HepG2 (cell line): ENCODE results near the gene JMJD1C. TPM values are rescaled to one million over a fixed set of nuclear protein-coding genes. Genes with fewer than 3 reads are reported as not detected.

Source experiments
- BCL6 ChIP-seq: IDR thresholded peaks from 2 replicates; pipeline ENCODE4 v1.6.1; 2016; ENCODE audit warnings: missing genetic modification reagents, missing compliant biosample characterization
- FOXP1 ChIP-seq, 2 experiments: fragments of 450-650 bp in 1 of 2; IDR thresholded peaks; 2 replicates each; pipeline ENCODE4 v1.6.1; 2017 to 2018; ENCODE audit warnings: antibody characterized with exemption in 1 of 2
- HHEX ChIP-seq: IDR thresholded peaks from 2 replicates; pipeline ENCODE4 v1.6.1; 2016; ENCODE audit warnings: control low read depth
- HNF4A ChIP-seq: sonication (generic); formaldehyde crosslinking; IDR thresholded peaks from 2 replicates; pipeline ENCODE4 v1.4.0; 2020; ENCODE audit warnings: missing genetic modification reagents
- HNRNPH1 ChIP-seq: fragments of 200-400 bp; formaldehyde crosslinking; optimal IDR thresholded peaks from 2 replicates; pipeline ENCODE3; 2017; ENCODE audit warnings: mild to moderate bottlenecking, low read depth, low read length
- PITX1 ChIP-seq: sonication (generic); formaldehyde crosslinking; IDR thresholded peaks from 2 replicates; pipeline ENCODE4 v1.5.1; 2020; ENCODE audit warnings: mild to moderate bottlenecking, missing genetic modification reagents
- SIX4 ChIP-seq: sonication (generic); formaldehyde crosslinking; IDR thresholded peaks from 2 replicates; pipeline ENCODE4 v1.4.0; 2020; ENCODE audit warnings: missing genetic modification reagents
- SP5 ChIP-seq: IDR thresholded peaks from 2 replicates; pipeline ENCODE4 v1.6.1; 2016; ENCODE audit warnings: low read depth, borderline replicate concordance
- ZEB1 ChIP-seq: IDR thresholded peaks from 2 replicates; pipeline ENCODE4 v1.6.1; 2012; ENCODE audit warnings: mild to moderate bottlenecking, low read depth, inconsistent platforms; ENCODE audit not compliant: insufficient replicate concordance
- ZFYVE20 ChIP-seq: sonication (generic); formaldehyde crosslinking; IDR thresholded peaks from 2 replicates; pipeline ENCODE4 v1.8.0; 2023; ENCODE audit warnings: low read depth, mild to moderate bottlenecking, moderate library complexity, missing genetic modification reagents, borderline replicate concordance
- ZIK1 ChIP-seq: sonication (generic); formaldehyde crosslinking; IDR thresholded peaks from 2 replicates; pipeline ENCODE4 v1.5.0; 2020; ENCODE audit warnings: mild to moderate bottlenecking, low read depth, missing genetic modification reagents, borderline replicate concordance
- ZNF20 ChIP-seq: sonication (generic); formaldehyde crosslinking; IDR thresholded peaks from 2 replicates; pipeline ENCODE4 v1.4.0; 2020; ENCODE audit warnings: mild to moderate bottlenecking, moderate library complexity, missing genetic modification reagents
- ZNF343 ChIP-seq: sonication (generic); formaldehyde crosslinking; IDR thresholded peaks from 2 replicates; pipeline ENCODE4 v1.4.0; 2020; ENCODE audit warnings: mild to moderate bottlenecking, missing genetic modification reagents
- ZNF563 ChIP-seq: sonication (generic); formaldehyde crosslinking; IDR thresholded peaks from 2 replicates; pipeline ENCODE4 v1.8.0; 2022; ENCODE audit warnings: mild to moderate bottlenecking, moderate library complexity, missing genetic modification reagents
- polyA plus RNA-seq, 8 experiments: library from polyadenylated mRNA; depleted of rRNA in 3 of 8; stranded (reverse) in 7 of 8; unstranded in 1 of 8; fragments of >200 nt; fragmentation: Illumina TruSeq in 4 of 8; extraction: Trizol in 4 of 8; gene quantifications; 2 replicates each; pipeline versions ENCODE4 v1.2.1 to v1.2.3, GENCODE V29; 2011 to 2016; ENCODE audit warnings: low read depth in 4 of 8, missing spikeins in 1 of 8, mixed read lengths in 1 of 8; ENCODE audit not compliant: insufficient read depth in 1 of 8
- total RNA-seq, 5 experiments: library from RNA; depleted of rRNA; stranded (reverse); fragments of >200 nt; fragmentation: Illumina TruSeq; extraction: Trizol; gene quantifications; 2 replicates each; pipeline ENCODE4 v1.2.3, GENCODE V29; 2016; ENCODE audit warnings: low read depth in 1 of 5
- TF ChIP-seq, protein P1 (sequence below): sonication (generic); formaldehyde crosslinking; IDR thresholded peaks from 2 replicates; pipeline ENCODE4 v1.4.0; 2020; ENCODE audit warnings: mild to moderate bottlenecking, missing genetic modification reagents
- TF ChIP-seq, protein P2 (sequence below): sonication (generic); formaldehyde crosslinking; IDR thresholded peaks from 2 replicates; pipeline ENCODE4 v1.4.0; 2020; ENCODE audit warnings: missing genetic modification reagents
- TF ChIP-seq, protein P3 (sequence below): sonication (generic); formaldehyde crosslinking; IDR thresholded peaks from 2 replicates; pipeline ENCODE4 v1.5.0; 2020; ENCODE audit warnings: missing genetic modification reagents
- TF ChIP-seq, protein P4 (sequence below), 2 experiments: fragments of 450-650 bp in 1 of 2; sonication (generic) in 1 of 2; formaldehyde crosslinking; IDR thresholded peaks; 2 replicates each; pipeline versions ENCODE4 v1.5.0 to v1.8.0; 2020 to 2022; ENCODE audit warnings: mild to moderate bottlenecking in 1 of 2, missing genetic modification reagents in 1 of 2
- TF ChIP-seq, protein P5 (sequence below): sonication (generic); formaldehyde crosslinking; IDR thresholded peaks from 2 replicates; pipeline ENCODE4 v1.4.0; 2020; ENCODE audit warnings: missing genetic modification reagents, mild to moderate bottlenecking, borderline replicate concordance

The JMJD1C gene
- total and polyA plus RNA-seq, 2 of the 13 experiments (the other 11 are each of a cell fraction or from before 2014, with no cell fraction given) = 42.3 to 42.7 TPM

DNA sequence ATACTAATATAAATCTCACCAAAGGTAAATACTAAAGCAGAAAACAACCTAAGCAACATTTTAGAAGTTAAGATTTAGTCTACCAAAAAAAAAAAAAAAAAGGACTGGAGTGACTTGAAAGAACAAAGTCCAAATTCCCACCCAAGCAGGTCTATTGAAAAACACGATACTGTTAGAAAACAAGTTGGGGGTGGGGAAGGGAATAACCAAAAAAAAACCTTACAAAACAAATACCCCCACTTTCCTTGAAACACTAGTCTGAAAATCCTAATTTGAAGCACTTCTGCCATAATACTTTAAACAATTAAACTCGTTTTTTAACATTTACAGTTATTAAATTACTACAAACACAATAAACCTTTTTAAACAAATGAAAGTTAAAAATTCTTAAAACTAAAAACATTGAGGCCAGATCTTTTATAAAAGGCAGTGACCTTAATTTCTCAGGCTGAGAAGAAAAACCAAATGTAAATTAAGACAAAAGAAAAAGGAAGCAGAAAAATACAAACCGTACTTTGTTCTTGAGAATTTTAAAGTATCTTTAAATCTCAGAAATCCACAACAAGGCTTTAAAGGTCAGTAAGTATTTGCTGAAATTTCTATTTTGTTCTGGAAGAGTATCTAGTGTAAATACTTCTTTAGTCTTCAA lies 197.5 kb downstream of the JMJD1C start (continued):
- TF ChIP-seq, protein P1, sequence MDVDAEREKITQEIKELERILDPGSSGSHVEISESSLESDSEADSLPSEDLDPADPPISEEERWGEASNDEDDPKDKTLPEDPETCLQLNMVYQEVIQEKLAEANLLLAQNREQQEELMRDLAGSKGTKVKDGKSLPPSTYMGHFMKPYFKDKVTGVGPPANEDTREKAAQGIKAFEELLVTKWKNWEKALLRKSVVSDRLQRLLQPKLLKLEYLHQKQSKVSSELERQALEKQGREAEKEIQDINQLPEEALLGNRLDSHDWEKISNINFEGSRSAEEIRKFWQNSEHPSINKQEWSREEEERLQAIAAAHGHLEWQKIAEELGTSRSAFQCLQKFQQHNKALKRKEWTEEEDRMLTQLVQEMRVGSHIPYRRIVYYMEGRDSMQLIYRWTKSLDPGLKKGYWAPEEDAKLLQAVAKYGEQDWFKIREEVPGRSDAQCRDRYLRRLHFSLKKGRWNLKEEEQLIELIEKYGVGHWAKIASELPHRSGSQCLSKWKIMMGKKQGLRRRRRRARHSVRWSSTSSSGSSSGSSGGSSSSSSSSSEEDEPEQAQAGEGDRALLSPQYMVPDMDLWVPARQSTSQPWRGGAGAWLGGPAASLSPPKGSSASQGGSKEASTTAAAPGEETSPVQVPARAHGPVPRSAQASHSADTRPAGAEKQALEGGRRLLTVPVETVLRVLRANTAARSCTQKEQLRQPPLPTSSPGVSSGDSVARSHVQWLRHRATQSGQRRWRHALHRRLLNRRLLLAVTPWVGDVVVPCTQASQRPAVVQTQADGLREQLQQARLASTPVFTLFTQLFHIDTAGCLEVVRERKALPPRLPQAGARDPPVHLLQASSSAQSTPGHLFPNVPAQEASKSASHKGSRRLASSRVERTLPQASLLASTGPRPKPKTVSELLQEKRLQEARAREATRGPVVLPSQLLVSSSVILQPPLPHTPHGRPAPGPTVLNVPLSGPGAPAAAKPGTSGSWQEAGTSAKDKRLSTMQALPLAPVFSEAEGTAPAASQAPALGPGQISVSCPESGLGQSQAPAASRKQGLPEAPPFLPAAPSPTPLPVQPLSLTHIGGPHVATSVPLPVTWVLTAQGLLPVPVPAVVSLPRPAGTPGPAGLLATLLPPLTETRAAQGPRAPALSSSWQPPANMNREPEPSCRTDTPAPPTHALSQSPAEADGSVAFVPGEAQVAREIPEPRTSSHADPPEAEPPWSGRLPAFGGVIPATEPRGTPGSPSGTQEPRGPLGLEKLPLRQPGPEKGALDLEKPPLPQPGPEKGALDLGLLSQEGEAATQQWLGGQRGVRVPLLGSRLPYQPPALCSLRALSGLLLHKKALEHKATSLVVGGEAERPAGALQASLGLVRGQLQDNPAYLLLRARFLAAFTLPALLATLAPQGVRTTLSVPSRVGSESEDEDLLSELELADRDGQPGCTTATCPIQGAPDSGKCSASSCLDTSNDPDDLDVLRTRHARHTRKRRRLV (CRISPR knock-in tag) = no peak
- no peak for TF ChIP-seq ZIK1 (CRISPR knock-in tag)
- no peak for TF ChIP-seq SIX4 (CRISPR knock-in tag)
- TF ChIP-seq, protein P2, sequence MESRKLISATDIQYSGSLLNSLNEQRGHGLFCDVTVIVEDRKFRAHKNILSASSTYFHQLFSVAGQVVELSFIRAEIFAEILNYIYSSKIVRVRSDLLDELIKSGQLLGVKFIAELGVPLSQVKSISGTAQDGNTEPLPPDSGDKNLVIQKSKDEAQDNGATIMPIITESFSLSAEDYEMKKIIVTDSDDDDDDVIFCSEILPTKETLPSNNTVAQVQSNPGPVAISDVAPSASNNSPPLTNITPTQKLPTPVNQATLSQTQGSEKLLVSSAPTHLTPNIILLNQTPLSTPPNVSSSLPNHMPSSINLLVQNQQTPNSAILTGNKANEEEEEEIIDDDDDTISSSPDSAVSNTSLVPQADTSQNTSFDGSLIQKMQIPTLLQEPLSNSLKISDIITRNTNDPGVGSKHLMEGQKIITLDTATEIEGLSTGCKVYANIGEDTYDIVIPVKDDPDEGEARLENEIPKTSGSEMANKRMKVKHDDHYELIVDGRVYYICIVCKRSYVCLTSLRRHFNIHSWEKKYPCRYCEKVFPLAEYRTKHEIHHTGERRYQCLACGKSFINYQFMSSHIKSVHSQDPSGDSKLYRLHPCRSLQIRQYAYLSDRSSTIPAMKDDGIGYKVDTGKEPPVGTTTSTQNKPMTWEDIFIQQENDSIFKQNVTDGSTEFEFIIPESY = no peak
- TF ChIP-seq ZNF20 = no peak
- TF ChIP-seq ZFYVE20 = no peak
- no peak for TF ChIP-seq HNRNPH1
- TF ChIP-seq, protein P3, sequence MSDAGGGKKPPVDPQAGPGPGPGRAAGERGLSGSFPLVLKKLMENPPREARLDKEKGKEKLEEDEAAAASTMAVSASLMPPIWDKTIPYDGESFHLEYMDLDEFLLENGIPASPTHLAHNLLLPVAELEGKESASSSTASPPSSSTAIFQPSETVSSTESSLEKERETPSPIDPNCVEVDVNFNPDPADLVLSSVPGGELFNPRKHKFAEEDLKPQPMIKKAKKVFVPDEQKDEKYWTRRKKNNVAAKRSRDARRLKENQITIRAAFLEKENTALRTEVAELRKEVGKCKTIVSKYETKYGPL = no peak
- no peak for TF ChIP-seq PITX1 (CRISPR knock-in tag)
- no peak for TF ChIP-seq ZEB1
- TF ChIP-seq FOXP1 (IDR thresholded peaks at IDR 0.05) = no peak
- TF ChIP-seq FOXP1 (CRISPR knock-in tag; IDR thresholded peaks at IDR 0.05) = peak; percentile 57; the same call in 1 of the 2 replicates
- TF ChIP-seq, protein P4, sequence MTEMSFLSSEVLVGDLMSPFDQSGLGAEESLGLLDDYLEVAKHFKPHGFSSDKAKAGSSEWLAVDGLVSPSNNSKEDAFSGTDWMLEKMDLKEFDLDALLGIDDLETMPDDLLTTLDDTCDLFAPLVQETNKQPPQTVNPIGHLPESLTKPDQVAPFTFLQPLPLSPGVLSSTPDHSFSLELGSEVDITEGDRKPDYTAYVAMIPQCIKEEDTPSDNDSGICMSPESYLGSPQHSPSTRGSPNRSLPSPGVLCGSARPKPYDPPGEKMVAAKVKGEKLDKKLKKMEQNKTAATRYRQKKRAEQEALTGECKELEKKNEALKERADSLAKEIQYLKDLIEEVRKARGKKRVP (CRISPR knock-in tag; IDR thresholded peaks at IDR 0.05) = no peak
- TF ChIP-seq ZNF343 (CRISPR knock-in tag) = no peak
- peak; percentile 67 for TF ChIP-seq HNF4A (CRISPR knock-in tag)
- no peak for TF ChIP-seq ZNF563 (CRISPR knock-in tag)
- no peak for TF ChIP-seq HHEX (CRISPR knock-in tag)
- TF ChIP-seq BCL6 (CRISPR knock-in tag) = peak; percentile 53
- TF ChIP-seq, protein P5, sequence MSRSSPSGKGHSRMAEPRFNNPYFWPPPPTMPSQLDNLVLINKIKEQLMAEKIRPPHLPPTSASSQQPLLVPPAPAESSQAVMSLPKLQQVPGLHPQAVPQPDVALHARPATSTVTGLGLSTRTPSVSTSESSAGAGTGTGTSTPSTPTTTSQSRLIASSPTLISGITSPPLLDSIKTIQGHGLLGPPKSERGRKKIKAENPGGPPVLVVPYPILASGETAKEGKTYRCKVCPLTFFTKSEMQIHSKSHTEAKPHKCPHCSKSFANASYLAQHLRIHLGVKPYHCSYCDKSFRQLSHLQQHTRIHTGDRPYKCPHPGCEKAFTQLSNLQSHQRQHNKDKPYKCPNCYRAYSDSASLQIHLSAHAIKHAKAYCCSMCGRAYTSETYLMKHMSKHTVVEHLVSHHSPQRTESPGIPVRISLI (CRISPR knock-in tag) = peak; percentile 95
- 0 out of 2 replicates have a peak, but pooled peaks have one; percentile 38 for TF ChIP-seq SP5
